Astrocyte (in vitro differentiated cells and primary cell): ENCODE results near the gene C10orf90. TPM values are rescaled to one million over a fixed set of nuclear protein-coding genes. Genes with fewer than 3 reads are reported as not detected.

Source experiments
- DNase-seq: peaks from one replicate; pipeline ENCODE4 v3.0.0-alpha.2; 2010; ENCODE audit warnings: low read depth
- FAIRE-seq: peaks from 2 replicates; lab custom pipeline; 2011; peaks lifted over from hg19 to GRCh38; lab: Jason Lieb, UNC
- H2AFZ ChIP-seq: 2 replicates; pipeline ENCODE4 v1.6.0; 2012; ENCODE audit warnings: low read depth, low read length, inconsistent platforms
- H3K27ac ChIP-seq: 2 replicates; pipeline ENCODE4 v1.5.1; 2011; ENCODE audit warnings: low read depth, low read length, inconsistent platforms
- H3K27me3 ChIP-seq: 2 replicates; pipeline ENCODE4 v1.6.0; 2011; ENCODE audit warnings: low read length, inconsistent platforms; ENCODE audit not compliant: insufficient read depth
- H3K36me3 ChIP-seq: 2 replicates; pipeline ENCODE4 v1.5.1; 2011; ENCODE audit warnings: low read length, inconsistent platforms; ENCODE audit not compliant: insufficient read depth
- H3K4me1 ChIP-seq: 2 replicates; pipeline ENCODE4 v1.5.1; 2011; ENCODE audit warnings: low read length, inconsistent platforms; ENCODE audit not compliant: insufficient read depth
- H3K4me2 ChIP-seq: 2 replicates; pipeline ENCODE4 v1.6.0; 2012; ENCODE audit warnings: low read length, inconsistent platforms
- H3K4me3 ChIP-seq: 2 replicates; pipeline ENCODE4 v1.5.1; 2011; ENCODE audit warnings: low read depth, mild to moderate bottlenecking, low read length, inconsistent platforms; ENCODE audit not compliant: insufficient read depth
- H3K79me2 ChIP-seq: 2 replicates; pipeline ENCODE4 v1.6.0; 2012; ENCODE audit warnings: mild to moderate bottlenecking, low read length, inconsistent platforms; ENCODE audit not compliant: insufficient read depth
- H3K9ac ChIP-seq: 2 replicates; pipeline ENCODE4 v1.6.0; 2012; ENCODE audit warnings: mild to moderate bottlenecking, low read length, inconsistent platforms
- H3K9me3 ChIP-seq: 2 replicates; pipeline ENCODE4 v1.5.1; 2012; ENCODE audit warnings: low read depth, mild to moderate bottlenecking, low read length, inconsistent platforms; ENCODE audit not compliant: insufficient read depth
- H4K20me1 ChIP-seq: 2 replicates; pipeline ENCODE4 v1.6.0; 2012; ENCODE audit warnings: low read length, inconsistent platforms; ENCODE audit not compliant: insufficient read depth
- H3K27ac Mint-ChIP-seq: one replicate; pipeline ENCODE4 v1.8.0; 2021; ENCODE audit warnings: mild to moderate bottlenecking, mixed read lengths; ENCODE audit not compliant: unreplicated experiment
- H3K27me3 Mint-ChIP-seq: one replicate; pipeline ENCODE4 v1.8.0; 2021; ENCODE audit warnings: low read depth, mixed read lengths; ENCODE audit not compliant: unreplicated experiment
- H3K36me3 Mint-ChIP-seq: one replicate; pipeline ENCODE4 v1.8.0; 2021; ENCODE audit warnings: low read depth, mixed read lengths; ENCODE audit not compliant: unreplicated experiment
- H3K4me1 Mint-ChIP-seq: one replicate; pipeline ENCODE4 v1.8.0; 2021; ENCODE audit warnings: low read depth, mixed read lengths; ENCODE audit not compliant: unreplicated experiment
- H3K4me3 Mint-ChIP-seq: one replicate; pipeline ENCODE4 v1.8.0; 2021; ENCODE audit warnings: mild to moderate bottlenecking, moderate library complexity, mixed read lengths; ENCODE audit not compliant: unreplicated experiment
- H3K9me3 Mint-ChIP-seq: one replicate; pipeline ENCODE4 v1.8.0; 2021; ENCODE audit warnings: mild to moderate bottlenecking, mixed read lengths; ENCODE audit not compliant: unreplicated experiment
- CTCF ChIP-seq: IDR thresholded peaks from 2 replicates; pipeline ENCODE4 v1.5.1; 2011; ENCODE audit warnings: low read depth, mild to moderate bottlenecking, inconsistent platforms, low read length, moderate library complexity; ENCODE audit not compliant: insufficient read depth
- EZH2 ChIP-seq: IDR thresholded peaks from 2 replicates; pipeline ENCODE4 v1.6.1; 2012; ENCODE audit warnings: mild to moderate bottlenecking, low read length, inconsistent platforms; ENCODE audit not compliant: insufficient read depth
- total RNA-seq: library from RNA; stranded (reverse); gene quantifications from 2 replicates; pipeline ENCODE4 v1.2.1, GENCODE V29; 2021

C10orf90 gene
- total RNA-seq, 1 donor from 2014 or later: not detected

- Mint-ChIP-seq H3K27me3 (no peaks in the 10 kb centered on the region), H3K4me1 (peaks cover 17% of the 10 kb centered on the region), H3K36me3 (peaks cover 4% of the 10 kb centered on the region), H3K27ac (no peak overlapping the region), H3K9me3 (peaks cover 5% of the 10 kb centered on the region), H3K4me3 (no peak overlapping the region)
- no peak overlapping the region for H3K27ac ChIP-seq
- no peaks in the 10 kb centered on the region for H3K79me2 ChIP-seq
- peaks cover 3% of the 10 kb centered on the region for H3K9me3 ChIP-seq
- no peak overlapping the region for H3K4me2 ChIP-seq
- no peak for FAIRE-seq
- no peaks in the 10 kb centered on the region for H3K27me3 ChIP-seq
- no peak overlapping the region for H2AFZ ChIP-seq
- TF ChIP-seq CTCF: no peak
- TF ChIP-seq EZH2: no peak
- no peak overlapping the region for H3K9ac ChIP-seq
- no peak overlapping the region for H3K4me3 ChIP-seq
- H3K4me1 ChIP-seq: peaks cover 13% of the 10 kb centered on the region
- H4K20me1 ChIP-seq: no peaks in the 10 kb centered on the region
- DNase-seq: no peak
- no peaks in the 10 kb centered on the region for H3K36me3 ChIP-seq
Measured at GRCh38 chr10:126417220-126417825, 253.2 kb downstream of the C10orf90 start.

GRCh38 chr10:126409821-126410220, 260.7 kb downstream of the C10orf90 start:
- Histone ChIP-seq H3K27ac (no peak overlapping the region), H3K36me3 (no peaks in the 10 kb centered on the region), H3K4me2 (no peak overlapping the region), H3K4me1 (no peaks in the 10 kb centered on the region), H3K4me3 (no peak overlapping the region), H3K9ac (no peak overlapping the region), H3K27me3 (no peaks in the 10 kb centered on the region), H4K20me1 (no peaks in the 10 kb centered on the region), H3K79me2 (no peaks in the 10 kb centered on the region), H3K9me3 (no peaks in the 10 kb centered on the region), H2AFZ (no peak overlapping the region)
- Mint-ChIP-seq H3K36me3 (peaks cover under 1% of the 10 kb centered on the region), H3K4me3 (no peak overlapping the region), H3K27ac (no peak overlapping the region), H3K4me1 (peaks cover 18% of the 10 kb centered on the region), H3K27me3 (peaks cover 2% of the 10 kb centered on the region), H3K9me3 (no peaks in the 10 kb centered on the region)
- DNase-seq (no peak), FAIRE-seq (no peak)
- TF ChIP-seq EZH2 (no peak), CTCF (no peak)

GRCh38 chr10:126408953-126409641, 261.4 kb downstream of the C10orf90 start:
- Histone ChIP-seq H3K36me3 (no peaks in the 10 kb centered on the region), H3K27ac (no peak overlapping the region), H3K4me2 (no peak overlapping the region), H3K4me3 (no peak overlapping the region), H4K20me1 (no peaks in the 10 kb centered on the region), H2AFZ (no peak overlapping the region), H3K9ac (no peak overlapping the region), H3K79me2 (no peaks in the 10 kb centered on the region), H3K9me3 (no peaks in the 10 kb centered on the region), H3K4me1 (no peaks in the 10 kb centered on the region), H3K27me3 (no peaks in the 10 kb centered on the region)
- no peak overlapping the region for H3K4me3 Mint-ChIP-seq
- no peaks in the 10 kb centered on the region for H3K36me3 Mint-ChIP-seq
- peaks cover 2% of the 10 kb centered on the region for H3K27me3 Mint-ChIP-seq
- no peak overlapping the region for H3K27ac Mint-ChIP-seq
- TF ChIP-seq CTCF (no peak), EZH2 (no peak)
- H3K4me1 Mint-ChIP-seq: peaks cover 18% of the 10 kb centered on the region
- no peaks in the 10 kb centered on the region for H3K9me3 Mint-ChIP-seq
- no peak for FAIRE-seq
- DNase-seq: no peak
